NB4 (cell line): Measurements from ENCODE around the gene IKZF5.

Experiments
- DNase-seq: peaks from one replicate; pipeline ENCODE4 v3.0.0; 2010; ENCODE audit warnings: low read depth
- H3K4me3 ChIP-seq: one replicate; pipeline ENCODE4 v1.5.1; 2011; ENCODE audit warnings: mild to moderate bottlenecking, low read depth, low read length, moderate library complexity
- CTCF ChIP-seq: IDR thresholded peaks from one replicate; pipeline ENCODE4 v1.5.1; 2012; ENCODE audit warnings: low read depth, low read length
- MYC ChIP-seq: IDR thresholded peaks from 2 replicates; pipeline ENCODE4 v1.6.1; 2011; ENCODE audit warnings: low read depth, low read length
- POLR2A ChIP-seq: IDR thresholded peaks from 2 replicates; pipeline ENCODE4 v1.6.1; 2011; ENCODE audit warnings: mild to moderate bottlenecking; ENCODE audit not compliant: insufficient read length; ENCODE audit errors: extremely low read depth
- TF ChIP-seq, protein P1 (sequence below): IDR thresholded peaks from 2 replicates; pipeline ENCODE4 v1.6.1; 2011; ENCODE audit warnings: low read depth, low read length

Gene IKZF5

DNA sequence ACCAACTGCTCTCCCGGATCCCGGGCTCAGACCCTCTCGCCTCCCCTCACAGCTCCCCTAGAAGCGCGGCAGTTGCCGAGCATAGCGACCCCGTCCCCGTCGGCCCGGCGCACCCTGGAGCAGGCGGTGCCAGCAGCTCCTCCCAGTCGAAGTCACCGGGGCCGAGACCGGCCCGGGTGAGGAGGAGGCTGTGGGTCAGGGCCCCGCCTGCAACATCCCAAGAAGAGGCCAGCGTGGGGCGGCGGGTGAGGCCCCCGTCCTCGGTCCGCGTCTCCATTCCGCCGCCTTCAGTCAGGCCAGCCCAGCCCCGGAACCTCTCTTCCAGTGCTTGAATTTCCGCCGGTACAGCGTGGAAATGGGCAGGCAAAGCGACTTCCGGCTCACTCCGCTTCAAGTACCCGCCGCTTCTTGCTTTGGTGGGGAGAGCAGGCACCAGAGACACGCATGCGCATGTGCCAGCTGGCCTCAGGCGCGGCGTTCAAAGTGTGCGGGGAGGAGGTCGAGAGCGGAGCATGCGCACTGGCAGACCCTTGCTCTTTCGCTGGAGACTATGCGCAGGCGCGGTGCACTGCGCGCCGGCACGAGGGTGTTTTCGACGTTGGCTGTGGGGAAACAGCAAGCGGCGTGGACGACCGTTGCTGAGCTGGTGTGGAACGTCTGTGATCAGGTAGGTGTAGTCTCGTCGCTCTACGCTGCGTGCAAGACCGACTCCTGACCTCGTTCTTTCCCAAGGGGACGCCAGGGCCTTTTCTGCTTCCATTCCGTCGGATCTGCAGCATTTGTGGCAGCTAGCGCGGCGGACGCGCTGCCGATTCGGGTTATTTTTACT, 54.5 kb downstream of the IKZF5 start, which contains the start of gene C10orf88:
Gene C10orf88, minus strand, starts transcription at position 326 of the 829 bp plus-strand sequence. Its CDS starts 49 bp downstream, at position 277.
- TF ChIP-seq, protein P1, sequence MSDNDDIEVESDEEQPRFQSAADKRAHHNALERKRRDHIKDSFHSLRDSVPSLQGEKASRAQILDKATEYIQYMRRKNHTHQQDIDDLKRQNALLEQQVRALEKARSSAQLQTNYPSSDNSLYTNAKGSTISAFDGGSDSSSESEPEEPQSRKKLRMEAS: peak; percentile 97
- TF ChIP-seq MYC (peak; percentile 78), CTCF (no peak), POLR2A (peak; percentile 41)
- peak within 1 kb of the TSS; percentile 88 for H3K4me3 ChIP-seq
- DNase-seq: peak; percentile 99

DNA sequence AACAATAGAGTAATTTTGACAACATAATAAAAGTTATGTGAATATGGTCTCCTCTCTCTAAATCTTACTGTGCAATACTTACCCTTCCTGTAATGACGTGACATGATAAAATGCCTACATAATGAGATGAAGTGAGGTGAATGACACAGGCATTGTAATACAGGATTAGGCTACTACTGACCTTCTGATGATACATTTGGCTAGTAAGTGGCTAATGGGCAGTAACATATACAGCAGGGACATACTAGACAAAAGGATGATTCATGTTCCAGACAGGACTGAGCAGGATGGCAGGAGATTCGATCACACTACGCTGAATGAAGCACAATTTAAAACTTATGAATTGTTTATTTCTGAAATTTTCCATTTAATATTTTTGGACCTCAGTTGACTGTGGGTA, 59.3 kb downstream of the IKZF5 start:
- TF ChIP-seq, protein P1: no peak
- TF ChIP-seq POLR2A: no peak
- no peak for TF ChIP-seq MYC
- TF ChIP-seq CTCF: no peak
- no peak overlapping the region for H3K4me3 ChIP-seq
- DNase-seq: no peak
